Activated CD8-positive, alpha-beta memory T cell treated with anti-CD3 and anti-CD28 coated beads, Interleukin-2, amount 50 U/mL, for 24 hours (primary cell): ENCODE data around the gene TCIRG1.

Experiments
- DNase-seq: peaks from one replicate; pipeline ENCODE4 v3.0.0-alpha.2; 2020; ENCODE audit errors: extremely low read depth

The TCIRG1 gene

DNA sequence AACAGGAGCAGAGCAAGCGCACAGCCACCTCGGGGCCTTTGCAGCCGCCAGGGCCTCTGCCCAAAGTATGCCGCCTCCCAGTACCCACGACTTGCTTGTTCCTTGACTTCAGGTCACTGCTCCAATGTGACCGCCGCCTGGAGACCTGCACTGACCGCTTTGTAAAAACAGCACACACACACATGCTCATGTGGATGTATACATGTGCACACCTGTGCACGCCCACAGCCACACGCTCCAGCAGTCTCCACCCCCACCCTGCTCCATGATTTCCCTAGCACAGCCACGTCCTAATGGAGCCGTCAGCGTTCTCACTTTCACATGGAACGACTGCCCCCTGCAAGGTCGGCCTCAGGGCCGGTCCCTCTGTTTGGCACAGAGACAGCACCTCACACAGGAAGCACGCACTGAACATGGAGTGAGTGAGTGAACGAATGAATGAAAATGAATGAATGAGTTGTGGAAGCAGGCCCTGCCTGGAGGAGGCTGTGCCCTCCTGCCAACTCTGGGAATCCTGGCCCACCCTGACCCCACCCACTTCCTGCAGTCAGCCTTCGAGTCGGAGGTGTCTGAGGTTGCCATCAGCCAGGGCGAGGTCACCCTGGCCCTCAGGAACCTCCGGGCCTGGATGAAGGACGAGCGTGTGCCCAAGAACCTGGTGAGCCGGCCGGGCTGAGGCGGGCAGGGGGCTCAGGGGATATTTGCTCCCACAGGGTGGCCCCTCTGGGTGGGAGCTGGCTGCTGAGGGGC is 20.7 kb upstream of the TCIRG1 start:
- DNase-seq = no peak

DNA sequence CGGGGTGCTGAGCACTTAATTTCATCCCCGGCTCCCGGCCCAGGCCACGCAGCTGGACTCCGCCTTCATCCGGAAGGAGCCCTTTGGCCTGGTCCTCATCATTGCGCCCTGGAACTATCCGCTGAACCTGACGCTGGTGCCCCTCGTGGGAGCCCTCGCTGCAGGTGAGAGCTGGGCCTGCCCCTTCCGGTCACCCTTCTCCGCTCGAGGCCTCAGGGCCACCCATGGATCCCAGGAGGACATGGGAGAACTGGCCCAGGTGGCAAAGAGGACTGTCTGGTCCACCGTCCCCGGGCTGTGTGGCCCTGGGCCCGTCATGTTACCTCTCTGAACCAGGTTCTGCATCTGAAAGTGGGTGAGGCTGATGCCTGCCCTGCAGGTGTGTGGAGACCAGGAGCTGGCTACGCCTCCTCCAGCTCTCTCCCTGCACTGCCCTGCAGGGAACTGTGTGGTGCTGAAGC is 20.1 kb upstream of the TCIRG1 start:
- DNase-seq = no peak

DNA sequence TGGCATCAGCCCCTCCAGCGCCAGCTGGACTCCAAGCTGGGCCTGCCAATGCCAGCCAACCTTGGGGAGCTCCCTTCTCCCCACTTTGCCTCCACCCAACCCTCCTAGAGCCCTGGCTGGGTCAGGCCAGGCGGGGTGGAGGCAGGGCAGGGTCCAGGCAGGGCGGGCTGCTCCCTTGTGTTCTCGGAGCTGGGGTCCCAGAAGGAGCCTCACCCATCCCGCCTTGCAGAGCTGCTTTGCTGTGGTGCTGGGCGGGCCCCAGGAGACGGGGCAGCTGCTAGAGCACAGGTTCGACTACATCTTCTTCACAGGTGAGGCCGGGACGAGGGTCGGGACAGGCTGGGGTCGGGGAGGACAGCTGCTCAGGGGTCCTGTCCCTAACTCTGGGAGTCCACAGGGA is 19.3 kb upstream of the TCIRG1 start:
- DNase-seq = no peak

DNA sequence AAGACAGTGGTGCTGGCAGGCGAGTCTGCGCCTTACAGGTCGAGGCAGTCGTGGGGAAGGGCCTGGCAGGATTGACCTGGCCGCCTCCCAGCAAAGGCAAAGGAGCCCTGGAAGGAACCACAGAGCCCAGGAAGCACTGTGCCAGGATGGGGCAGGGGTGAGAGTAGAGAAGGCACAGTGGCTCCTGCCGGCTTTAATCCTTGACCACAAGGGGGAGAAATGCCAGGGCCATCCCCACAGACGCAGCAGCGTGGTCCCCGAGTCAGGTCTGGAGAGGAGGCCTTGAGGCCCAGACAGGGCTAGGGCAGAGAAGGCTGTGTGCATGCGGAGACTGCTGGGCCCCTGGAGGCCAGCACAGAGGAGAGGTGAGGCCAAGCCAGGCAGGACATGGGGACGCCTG is 18.2 kb upstream of the TCIRG1 start:
- no peak for DNase-seq

DNA sequence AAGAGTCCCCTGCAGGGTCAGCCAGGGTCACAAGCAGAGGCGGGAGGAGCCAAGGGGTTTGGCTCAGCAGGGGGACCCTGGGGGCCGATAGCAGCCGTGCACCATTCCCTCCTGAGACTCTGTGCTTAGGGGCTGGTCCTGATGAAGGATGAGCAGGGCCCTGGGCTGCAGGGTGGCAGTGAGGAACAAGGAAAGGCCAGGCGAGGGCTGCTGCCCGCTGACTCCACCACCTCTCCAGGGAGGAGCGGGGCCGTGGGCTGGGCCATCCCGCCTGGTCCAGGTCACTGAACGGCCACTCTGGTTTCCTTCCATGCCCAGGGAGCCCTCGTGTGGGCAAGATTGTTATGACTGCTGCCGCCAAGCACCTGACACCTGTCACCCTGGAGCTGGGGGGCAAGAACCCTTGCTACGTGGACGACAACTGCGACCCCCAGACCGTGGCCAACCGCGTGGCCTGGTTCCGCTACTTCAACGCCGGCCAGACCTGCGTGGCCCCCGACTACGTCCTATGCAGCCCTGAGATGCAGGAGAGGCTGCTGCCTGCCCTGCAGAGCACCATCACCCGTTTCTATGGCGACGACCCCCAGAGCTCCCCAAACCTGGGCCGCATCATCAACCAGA is 17.5 kb upstream of the TCIRG1 start:
- no peak for DNase-seq

DNA sequence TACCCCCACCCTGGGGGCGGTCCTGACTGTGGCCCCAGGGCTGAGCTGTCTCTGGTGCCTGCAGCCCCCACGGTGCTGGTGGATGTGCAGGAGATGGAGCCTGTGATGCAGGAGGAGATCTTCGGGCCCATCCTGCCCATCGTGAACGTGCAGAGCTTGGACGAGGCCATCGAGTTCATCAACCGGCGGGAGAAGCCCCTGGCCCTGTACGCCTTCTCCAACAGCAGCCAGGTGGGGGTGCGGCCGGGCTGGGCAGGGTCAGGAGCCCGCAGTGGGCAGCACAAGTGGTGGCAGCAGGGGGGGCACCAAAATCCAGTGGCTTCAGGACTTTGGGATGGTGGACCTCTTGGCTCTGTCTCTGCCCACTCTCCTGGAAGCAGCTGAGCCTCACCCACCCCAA is 16.3 kb upstream of the TCIRG1 start:
- DNase-seq = no peak

DNA sequence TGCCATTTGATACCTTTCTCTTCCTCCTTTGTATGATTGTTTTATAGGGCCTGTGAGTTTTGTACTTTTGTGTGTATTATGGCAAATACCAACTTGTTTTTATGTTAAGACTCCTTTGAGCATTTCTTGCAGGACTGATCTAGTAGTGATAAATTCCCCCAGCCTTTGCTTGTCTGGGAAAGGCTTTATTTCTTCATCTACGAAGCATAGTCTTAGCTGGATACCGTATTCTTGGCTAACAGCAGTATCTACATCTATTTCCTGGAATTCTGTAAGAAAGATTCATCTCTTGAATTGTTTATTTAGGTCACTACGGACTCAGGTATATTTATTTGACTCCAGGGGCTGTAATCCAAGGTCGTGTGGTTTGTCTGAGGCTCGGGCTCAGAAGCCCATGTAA is 14.3 kb upstream of the TCIRG1 start:
- no peak for DNase-seq

GRCh38 chr11:68025047-68025446 is 13.8 kb upstream of the TCIRG1 start:
- DNase-seq = no peak

- no peak for DNase-seq
Observed at GRCh38 chr11:68026391-68027105, 12.3 kb upstream of the TCIRG1 start.

GRCh38 chr11:68027667-68028066 is 11.2 kb upstream of the TCIRG1 start:
- DNase-seq = no peak

GRCh38 chr11:68028802-68029545 is 9.9 kb upstream of the TCIRG1 start:
- no peak for DNase-seq

GRCh38 chr11:68030318-68031143 is 8.3 kb upstream of the TCIRG1 start, which contains the start of gene NDUFS8:
Gene NDUFS8, plus strand, starts transcription at chr11:68030681. Its CDS starts 1,471 bp downstream, at chr11:68032152.
- peak; percentile 97 for DNase-seq

DNA sequence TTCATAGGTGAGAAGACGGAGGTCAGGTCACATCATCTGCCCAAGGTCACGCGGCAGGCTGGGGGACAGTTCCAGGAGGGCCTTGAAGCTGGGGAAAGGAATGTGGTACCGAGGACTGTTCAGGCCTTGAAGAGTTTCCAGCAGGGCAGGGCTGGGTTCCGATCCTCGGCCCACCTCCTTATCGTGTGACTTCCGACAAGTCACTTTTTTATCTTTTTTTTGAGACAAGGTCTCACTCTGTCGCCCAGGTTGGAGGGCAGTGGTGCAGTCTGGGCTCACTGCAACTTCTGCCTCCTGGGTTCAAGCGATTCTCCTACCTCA is 7.7 kb upstream of the TCIRG1 start:
- no peak for DNase-seq

DNA sequence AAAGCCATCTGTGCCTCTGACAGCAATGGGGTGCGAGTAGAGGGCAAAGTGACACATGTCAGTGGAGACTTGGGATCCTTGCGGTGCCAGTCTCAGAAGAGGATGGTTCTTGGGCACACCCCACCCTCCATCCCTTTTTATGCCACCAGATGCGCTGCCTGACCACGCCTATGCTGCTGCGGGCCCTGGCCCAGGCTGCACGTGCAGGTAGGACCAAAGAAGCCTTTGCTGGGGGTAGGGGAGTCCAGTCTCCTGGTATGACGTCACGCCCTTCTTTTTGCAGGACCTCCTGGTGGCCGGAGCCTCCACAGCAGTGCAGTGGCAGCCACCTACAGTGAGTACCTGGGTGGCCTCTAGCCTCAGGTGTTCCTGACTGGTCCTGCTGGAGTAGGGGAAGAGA is 6.8 kb upstream of the TCIRG1 start:
- DNase-seq = no peak

DNA sequence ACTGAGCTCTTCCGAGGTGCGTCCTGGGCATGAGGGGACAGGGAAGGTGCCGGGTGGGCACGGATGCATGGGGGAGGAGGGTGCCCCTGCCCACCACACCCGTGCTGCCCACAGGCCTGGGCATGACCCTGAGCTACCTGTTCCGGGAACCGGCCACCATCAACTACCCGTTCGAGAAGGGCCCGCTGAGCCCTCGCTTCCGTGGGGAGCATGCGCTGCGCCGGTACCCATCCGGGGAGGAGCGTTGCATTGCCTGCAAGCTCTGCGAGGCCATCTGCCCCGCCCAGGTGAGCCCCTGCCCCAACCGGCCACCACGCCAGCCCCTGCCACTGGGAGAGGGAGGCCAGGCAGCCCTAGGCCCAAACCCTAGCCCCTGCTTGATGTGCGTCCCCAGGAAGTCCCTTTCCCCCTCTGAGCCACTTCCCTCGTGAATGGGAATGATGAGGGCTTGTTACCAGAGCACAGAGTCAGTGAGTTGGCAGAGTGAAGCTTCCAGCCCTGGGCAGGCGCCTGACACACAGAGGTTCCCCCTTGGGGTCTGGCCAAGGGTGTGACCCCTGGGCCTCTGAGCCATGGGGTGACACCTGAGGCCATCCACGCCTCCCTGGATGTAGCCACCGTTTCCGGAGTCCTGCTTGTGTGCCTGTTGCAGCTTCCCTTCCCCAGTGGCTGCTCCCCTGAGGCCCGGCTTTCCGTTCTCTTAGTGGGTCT is 5.7 kb upstream of the TCIRG1 start:
- no peak for DNase-seq

- no peak for DNase-seq
Observed at GRCh38 chr11:68033708-68034045, 5.1 kb upstream of the TCIRG1 start.

GRCh38 chr11:68035266-68035876 is 3.5 kb upstream of the TCIRG1 start:
- no peak for DNase-seq

DNA sequence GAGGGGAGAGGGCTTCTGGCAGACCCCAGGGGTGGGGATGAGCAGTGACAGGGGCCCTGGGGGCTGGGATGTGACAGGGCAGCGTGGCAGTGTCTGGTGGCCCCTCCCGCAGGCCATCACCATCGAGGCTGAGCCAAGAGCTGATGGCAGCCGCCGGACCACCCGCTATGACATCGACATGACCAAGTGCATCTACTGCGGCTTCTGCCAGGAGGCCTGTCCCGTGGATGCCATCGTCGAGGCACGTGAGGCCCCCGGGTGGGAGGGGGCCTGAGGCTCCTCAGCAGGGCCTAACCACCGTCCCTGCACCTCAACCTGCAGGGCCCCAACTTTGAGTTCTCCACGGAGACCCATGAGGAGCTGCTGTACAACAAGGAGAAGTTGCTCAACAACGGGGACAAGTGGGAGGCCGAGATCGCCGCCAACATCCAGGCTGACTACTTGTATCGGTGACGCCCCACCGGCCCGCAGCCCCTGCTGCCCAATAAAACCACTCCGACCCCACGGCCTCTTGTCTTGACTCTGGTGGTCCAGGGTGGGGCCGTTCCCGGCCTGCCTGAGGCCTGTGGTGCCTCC is 2.6 kb upstream of the TCIRG1 start:
- no peak for DNase-seq

DNA sequence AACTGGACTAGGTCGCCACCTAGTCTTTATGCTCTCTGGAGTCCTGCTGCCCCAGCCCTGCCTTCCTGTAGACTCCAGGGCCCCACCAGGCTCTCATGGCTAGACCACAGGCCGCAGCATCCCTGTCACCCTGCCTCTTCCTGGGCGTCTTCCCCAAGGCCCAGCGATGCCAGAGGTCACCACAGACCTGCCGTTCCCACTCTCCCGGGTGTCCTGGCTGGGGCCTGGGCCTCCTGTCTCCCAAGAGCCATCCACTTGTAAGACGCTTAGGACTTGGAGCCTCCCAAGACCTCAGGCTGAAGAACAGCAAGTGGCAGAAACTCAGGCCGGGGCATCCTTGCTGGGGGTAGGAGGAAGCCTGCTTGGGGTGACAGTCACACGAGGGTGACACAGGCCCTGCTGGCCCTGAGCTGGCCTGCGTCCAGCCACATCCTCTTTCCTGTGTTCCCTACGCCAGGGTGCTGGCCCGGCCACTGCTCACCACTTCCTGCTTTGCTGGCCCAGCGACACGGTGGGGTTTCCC is 2.0 kb upstream of the TCIRG1 start:
- DNase-seq = no peak
